Testis (tissue), 3 donors: ENCODE results near the gene COL11A1. TPM values are rescaled to one million over a fixed set of nuclear protein-coding genes. Genes with fewer than 3 reads are reported as not detected.
"Not testable (repeated sequence)": the region's sequence is repeated elsewhere in the genome, so short reads cannot be mapped to it uniquely, and the experiment has no call there.

Experiments
- DNase-seq: peaks from one replicate; pipeline ENCODE4 v3.0.0-alpha.2; 2019
- H3K27ac ChIP-seq, 2 donors: fragments of 200-600 bp; sonication (generic); one replicate each; pipeline ENCODE4 v1.5.1; 2019
- H3K27me3 ChIP-seq: fragments of 200-600 bp; sonication (generic); one replicate; pipeline ENCODE4 v1.5.1; 2019
- H3K36me3 ChIP-seq: fragments of 200-600 bp; sonication (generic); one replicate; pipeline ENCODE4 v1.5.1; 2017; ENCODE audit warnings: low read depth; ENCODE audit errors: missing control alignments
- H3K4me1 ChIP-seq: fragments of 200-600 bp; sonication (generic); one replicate; pipeline ENCODE4 v1.5.1; 2019
- H3K4me3 ChIP-seq, 2 donors: fragments of 200-600 bp; sonication (generic); one replicate each; pipeline ENCODE4 v1.5.1; 2017 to 2019
- H3K9me3 ChIP-seq: fragments of 200-600 bp; sonication (generic); one replicate; pipeline ENCODE4 v1.5.1; 2017
- CTCF ChIP-seq, 3 experiments: fragments of 450-650 bp in 2 of 3; fragments of 200-600 bp in 1 of 3; sonication (generic) in 1 of 3; IDR thresholded peaks; one replicate each; pipeline ENCODE4 v1.5.1; 2016 to 2019; ENCODE audit warnings: antibody characterized with exemption in 3 of 3, mild to moderate bottlenecking in 2 of 3, moderate library complexity in 1 of 3
- POLR2A ChIP-seq: fragments of 450-650 bp; IDR thresholded peaks from one replicate; pipeline ENCODE4 v1.6.1; 2017; ENCODE audit warnings: antibody characterized with exemption, mild to moderate bottlenecking, moderate library complexity
- WGBS, 2 donors: methylation state at CpG; one replicate each; pipeline ENCODE4 v1.1.5; 2018; 5-methylcytosine and 5-hydroxymethylcytosine counted together
- intact Hi-C: fragments of 100-400 bp; cut with DNase I; formaldehyde crosslinking; loops from one replicate; pipeline ENCODE4 v1.15.1; 2023; ENCODE audit warnings: low total_unique reads
- polyA plus RNA-seq: library from polyadenylated mRNA; stranded (reverse); fragments of 350-450 nt; fragmentation: Illumina TruSeq; extraction: RNeasy Lipid Tissue Mini Kit (QIAGEN cat#74804); gene quantifications from one replicate; pipeline ENCODE4 v1.2.3, GENCODE V29; 2014; ENCODE audit warnings: low read depth, low replicate concordance; ENCODE audit not compliant: insufficient read depth
- total RNA-seq, 2 donors: library from RNA; depleted of rRNA; stranded (reverse); fragments of >200 nt; gene quantifications; one replicate each; pipeline ENCODE4 v1.2.3, GENCODE V29; 2016

The COL11A1 gene
- total and polyA plus RNA-seq, 3 donors from 2014 or later: 3.5 to 7.0 (median 4.0) TPM

- H3K27ac ChIP-seq: no peak overlapping the region
- no peaks in the 10 kb centered on the region for H3K4me1 ChIP-seq
- TF ChIP-seq CTCF (IDR thresholded peaks at IDR 0.05) (no peak), POLR2A (no peak)
- no peak for DNase-seq
- no peak overlapping the region for H3K4me3 ChIP-seq
- H3K36me3 ChIP-seq: no peaks in the 10 kb centered on the region
- H3K9me3 ChIP-seq: no peaks in the 10 kb centered on the region
- no peaks in the 10 kb centered on the region for H3K27me3 ChIP-seq
- intact Hi-C loops: no loop called here
- WGBS, 2 donors: 61 to 88% methylated on average over 2 of the region's 2 CpGs
Observed at GRCh38 chr1:102833151-102833550, 275.2 kb downstream of the COL11A1 start.

- 82 to 91% methylated on average over 9 of the region's 9 CpGs for WGBS, 2 donors
- DNase-seq, H3K9me3 ChIP-seq, H3K4me1 ChIP-seq, H3K36me3 ChIP-seq, H3K4me3 ChIP-seq, H3K27me3 ChIP-seq, intact Hi-C loops, H3K27ac ChIP-seq: not testable (repeated sequence)
Observed at GRCh38 chr1:102826706-102827105, 281.6 kb downstream of the COL11A1 start.
